HG02870 (cell line): ENCODE results near the gene COL15A1.

ENCODE experiments used
- ATAC-seq: cut with Tn5 transposase; IDR thresholded peaks from one replicate; pipeline ENCODE4 v1.9.1; 2021; ENCODE audit warnings: mild to moderate bottlenecking, moderate library complexity; ENCODE audit not compliant: unreplicated experiment

Gene COL15A1

GRCh38 chr9:98971168-98971914 is 27.6 kb downstream of the COL15A1 start:
- ATAC-seq = no peak

DNA sequence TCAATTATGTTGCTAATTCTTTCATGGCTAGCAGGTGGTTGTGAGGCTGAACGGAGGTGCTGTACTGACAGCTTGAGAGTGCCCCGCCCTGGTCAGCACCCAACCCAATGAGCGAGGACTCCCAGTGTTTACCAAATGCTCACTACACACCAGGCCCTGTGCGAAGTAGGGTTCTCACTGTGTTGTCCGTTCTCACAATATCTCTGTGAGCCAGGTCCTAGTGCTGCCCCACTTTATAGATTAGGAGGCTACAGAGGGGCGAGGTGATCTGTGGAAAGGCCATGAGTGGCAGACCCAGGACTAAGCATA is 28.2 kb downstream of the COL15A1 start:
- no peak for ATAC-seq

DNA sequence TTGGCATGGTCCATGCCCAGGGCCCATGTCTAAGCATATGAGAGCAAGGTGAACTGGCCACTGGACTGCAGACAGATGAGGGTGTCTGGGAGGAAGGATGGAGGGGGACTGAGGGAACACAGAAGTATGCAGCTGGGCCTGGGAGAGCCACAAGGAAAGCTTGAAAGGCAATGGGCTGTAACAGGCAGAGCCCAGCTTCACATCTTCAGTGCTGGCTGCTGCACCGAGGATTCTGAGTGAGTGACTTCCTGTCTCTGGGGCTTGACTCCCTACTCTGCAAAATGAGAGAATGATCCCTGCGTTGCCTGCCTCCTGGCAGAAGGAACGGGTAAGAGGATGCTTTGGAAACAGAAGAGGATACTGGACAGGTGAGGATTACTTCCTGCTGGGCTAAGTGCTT is 29.0 kb downstream of the COL15A1 start:
- ATAC-seq = no peak

DNA sequence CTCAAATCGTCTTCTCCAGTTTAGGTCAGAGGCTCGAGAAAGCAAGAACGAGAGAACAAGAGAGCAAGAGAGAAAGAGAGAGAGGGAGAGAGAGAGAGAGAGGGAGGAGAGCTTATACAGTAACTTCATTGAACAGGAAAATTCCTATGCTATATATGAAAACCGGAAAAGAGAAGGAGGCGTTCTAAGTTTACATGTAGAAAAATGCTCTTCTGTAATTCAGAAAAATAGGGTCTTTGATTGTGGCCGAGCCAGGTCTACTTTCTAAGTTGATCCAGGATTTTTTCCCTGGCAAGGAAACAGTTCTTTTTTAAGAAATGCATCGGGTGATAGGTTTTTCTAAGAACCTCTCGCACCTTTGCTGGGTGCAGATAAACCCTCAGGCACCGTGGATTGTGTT is 29.5 kb downstream of the COL15A1 start:
- no peak for ATAC-seq

GRCh38 chr9:98973576-98973975 is 29.9 kb downstream of the COL15A1 start:
- no peak for ATAC-seq

DNA sequence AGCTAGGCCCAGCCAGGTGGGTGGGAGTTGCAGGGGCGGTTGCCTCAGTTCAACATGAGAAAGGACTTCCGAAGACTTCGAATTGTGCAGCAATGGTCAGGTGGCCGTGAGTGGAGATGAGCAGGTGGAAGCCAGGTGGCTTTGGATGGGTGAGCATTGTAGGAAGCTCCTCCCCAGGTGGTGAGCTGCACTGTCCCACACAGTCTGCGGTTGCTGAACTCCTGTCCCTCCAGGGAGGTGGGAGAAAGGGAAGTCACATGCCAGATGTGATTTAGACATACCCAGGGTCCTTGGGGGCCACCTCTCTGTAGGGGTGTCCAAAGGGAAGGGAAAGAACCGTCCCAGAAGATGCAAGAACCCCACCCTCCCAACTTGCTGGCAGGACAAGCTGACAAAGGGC is 30.4 kb downstream of the COL15A1 start:
- ATAC-seq = no peak

GRCh38 chr9:98974554-98974953 is 30.8 kb downstream of the COL15A1 start:
- no peak for ATAC-seq

DNA sequence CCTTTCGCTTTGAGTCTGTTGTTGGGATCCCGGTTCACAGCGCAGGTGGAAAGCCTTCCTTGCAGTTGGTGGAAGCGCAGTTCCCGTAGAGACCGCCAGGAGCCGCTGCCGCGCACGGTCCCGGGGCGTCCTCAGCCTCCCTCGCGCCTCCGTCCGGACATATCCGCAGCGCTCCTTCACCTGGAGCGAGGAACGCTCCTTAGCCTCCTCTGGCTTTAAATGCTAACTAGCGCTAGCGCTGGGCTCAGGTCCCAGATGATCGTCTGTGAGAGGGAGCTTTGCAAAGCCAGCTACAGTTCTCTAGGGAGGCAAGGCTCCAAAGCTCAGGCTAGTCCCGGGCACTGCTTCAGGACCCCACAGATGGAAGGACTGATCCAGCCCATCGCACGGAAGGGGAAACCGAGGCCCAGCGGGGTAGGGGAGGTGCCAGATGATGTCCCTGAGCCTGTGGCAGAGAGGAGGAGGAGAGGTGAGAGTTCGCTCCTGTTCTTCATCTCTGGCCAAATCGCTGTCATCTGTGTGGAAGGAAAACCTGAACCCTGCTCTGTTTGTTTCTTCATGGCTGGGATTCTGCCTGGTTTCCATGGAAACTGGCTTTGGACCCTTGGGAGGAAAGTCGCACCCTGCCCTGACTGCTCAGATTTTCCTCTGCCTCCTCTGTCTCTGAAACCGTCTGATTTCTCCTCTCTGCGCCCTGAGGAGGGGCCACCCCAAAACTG is 31.4 kb downstream of the COL15A1 start:
- peak; percentile 90 for ATAC-seq

- ATAC-seq = no peak
These were observed 32.1 kb downstream of the COL15A1 start for GRCh38 chr9:98975838-98976237.

DNA sequence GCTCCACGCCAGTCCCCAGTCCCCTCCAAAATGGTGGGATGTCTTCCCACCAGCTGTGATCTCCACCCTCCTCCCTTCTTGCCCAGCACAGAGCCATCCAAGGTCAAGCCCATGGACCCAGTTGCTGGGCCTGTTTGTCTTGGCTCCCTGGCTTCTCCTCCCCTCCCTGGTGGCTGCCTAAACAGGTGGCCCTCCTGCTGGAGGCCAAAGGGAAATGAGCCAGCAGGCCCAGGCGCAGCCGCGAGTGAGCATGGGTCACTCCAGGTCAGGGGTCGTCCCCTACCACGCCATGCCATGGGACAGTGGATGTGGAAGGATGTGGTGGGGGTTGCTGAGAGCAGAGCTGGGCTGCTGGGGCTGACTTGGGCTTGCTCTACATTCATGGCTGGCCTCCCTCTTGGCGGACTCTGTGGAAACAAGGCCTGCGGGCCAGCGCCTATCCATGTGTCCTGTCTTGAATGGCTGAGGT is 33.6 kb downstream of the COL15A1 start:
- ATAC-seq = no peak

- ATAC-seq = no peak
These were observed 34.1 kb downstream of the COL15A1 start for GRCh38 chr9:98977813-98978212.

DNA sequence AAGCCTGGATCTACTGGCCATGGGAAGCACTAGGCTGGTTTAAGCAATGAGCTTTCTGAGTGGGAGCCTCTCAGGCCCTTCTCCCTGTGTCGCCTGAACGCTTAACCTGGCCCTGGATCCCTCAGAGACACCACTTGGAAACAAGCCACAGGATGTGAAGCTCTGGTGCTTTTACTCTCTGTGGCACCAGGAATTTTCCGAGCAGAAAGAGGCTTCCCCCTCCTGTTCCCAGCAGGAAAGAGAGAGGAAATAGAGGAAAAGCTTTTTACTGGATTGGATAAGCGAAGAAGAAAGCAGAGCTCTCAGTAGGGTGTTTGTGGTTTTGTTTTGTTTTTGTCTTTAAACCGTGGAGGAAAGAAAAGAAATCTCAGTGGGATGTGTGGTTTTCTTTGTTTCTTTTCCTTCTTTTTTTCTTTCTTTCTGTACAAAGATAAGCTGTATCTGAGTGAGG is 34.5 kb downstream of the COL15A1 start:
- no peak for ATAC-seq

- ATAC-seq = no peak
These were observed 36.6 kb downstream of the COL15A1 start for GRCh38 chr9:98980291-98980690.

DNA sequence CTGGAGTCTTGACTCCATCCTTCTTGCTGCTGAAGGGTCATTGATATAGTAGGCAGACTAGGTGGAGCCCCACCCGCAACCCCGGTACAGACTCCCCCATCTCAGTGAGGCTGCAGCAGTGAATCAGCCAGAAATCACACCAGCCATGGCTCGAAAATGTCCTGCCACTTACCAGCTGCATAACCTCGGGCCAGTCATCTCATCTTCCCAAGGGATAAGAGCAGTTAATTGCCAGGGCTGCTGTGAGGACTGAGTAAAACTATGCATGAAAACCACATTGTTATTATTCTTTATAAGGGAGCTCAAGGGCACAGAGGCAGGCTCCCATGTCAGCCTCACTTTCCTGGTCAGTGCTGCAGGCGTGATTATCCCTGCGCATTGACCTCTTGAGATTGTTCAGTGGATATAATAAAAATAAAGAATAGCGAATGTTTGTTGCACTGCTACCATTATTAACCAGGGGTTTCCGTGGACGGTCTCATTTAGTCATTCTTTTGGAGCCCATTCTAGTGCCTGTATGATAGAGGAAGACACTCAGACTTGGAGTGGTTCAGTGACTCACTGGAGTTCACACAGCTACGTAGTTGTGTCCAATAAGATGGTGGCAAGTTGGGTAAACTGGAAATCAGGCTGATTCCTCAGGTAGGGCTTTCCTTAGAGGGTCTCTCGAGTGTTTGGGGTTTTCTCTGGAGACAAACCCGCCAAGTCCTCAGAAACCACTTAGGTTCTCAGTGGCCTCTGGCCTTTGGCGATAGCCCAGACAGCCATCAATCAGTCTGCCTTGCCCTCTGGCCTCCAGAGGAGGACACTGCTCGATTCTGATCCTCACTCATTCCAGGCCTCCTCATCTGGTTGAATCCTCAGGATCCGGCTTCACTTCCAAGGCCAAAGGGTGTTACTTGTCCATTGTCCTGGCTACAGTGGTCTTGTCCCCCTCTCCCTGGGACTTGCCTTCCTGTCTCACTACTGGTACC is 39.9 kb downstream of the COL15A1 start:
- ATAC-seq = no peak

- ATAC-seq = no peak
These were observed 41.9 kb downstream of the COL15A1 start for GRCh38 chr9:98985596-98985995.

GRCh38 chr9:98986866-98987651 is 43.4 kb downstream of the COL15A1 start:
- no peak for ATAC-seq

DNA sequence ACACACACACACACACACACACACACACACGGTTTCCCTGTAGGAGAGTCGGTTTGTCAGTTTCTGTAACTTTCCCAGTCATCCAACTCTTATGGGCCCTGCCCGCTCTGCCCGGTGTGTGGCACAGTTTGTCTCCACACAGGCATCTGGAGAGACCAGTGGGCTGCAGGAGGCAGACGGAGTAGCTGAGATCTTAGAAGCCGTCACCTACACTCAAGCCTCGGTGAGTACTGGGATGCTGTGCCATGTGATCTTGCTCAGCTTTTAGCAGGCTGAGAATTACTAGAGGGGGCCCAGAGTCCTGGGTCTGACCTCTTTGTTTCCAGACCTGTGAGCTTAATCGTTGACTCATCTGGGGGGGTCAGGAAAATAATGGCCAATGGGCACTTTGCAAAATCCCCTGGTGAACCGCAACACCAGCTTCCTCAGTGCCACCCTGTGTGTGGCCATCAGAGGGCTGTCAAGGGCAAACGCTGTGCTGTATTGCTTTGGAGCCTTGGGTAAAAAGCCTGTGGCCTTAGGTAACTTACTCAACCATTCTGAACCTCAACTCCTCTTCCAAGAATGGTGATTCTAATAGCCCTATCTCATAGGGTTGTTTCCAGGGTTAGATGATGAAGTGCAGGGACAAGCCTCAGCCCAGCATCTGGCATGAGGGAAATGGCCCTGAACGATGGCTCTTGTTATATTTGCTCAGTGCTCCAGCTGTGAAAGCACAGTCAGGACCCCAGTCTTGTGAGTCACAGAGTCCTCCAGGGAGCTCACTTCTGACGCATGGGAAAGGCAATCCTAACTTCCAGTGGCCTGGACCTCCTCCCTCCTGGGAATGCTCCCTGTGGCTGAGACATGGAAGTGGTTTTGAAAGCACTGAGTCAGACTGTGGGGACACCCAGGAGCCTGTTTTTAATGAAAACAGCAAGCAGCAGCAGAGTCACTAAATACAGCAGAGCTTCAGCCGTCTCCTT is 45.6 kb downstream of the COL15A1 start:
- no peak for ATAC-seq

DNA sequence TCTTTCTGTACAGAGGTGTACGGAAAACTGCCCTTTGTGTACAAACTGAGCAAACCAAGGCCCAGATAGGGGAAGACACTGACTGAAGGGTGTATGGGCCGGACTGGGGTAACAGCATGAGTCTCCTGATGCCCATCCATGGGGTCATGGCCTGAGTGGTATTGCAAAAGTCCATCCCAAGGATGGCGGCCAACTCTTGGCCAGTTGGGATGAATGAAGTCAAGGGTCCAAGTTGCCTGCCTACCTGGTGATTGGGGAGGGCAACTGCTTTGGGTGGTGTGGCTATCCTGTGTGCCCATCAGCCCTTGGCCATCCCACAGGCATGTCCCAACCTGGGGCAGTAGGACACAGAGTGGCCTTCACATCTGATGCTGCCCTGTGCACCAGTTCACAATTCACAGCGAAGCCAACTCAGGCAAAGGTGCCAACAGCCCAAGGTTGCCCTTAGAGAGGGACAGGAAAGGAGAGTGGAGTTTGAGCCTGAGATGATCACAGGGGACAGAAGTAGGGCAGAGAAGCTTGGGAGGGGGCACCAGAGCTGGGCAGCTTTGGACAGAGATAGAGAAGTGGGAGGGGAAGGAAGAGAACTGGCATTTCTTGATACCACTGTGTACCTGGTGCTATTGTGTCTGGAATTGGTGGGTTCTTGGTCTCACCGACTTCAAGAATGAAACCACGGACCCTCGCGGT is 46.6 kb downstream of the COL15A1 start:
- ATAC-seq = no peak
